Right lobe of liver (tissue), 4 donors: ENCODE measurements around the gene TSPAN10.

Experiments used
- POLR2A ChIP-seq: fragments of 450-650 bp; IDR thresholded peaks from one replicate; pipeline ENCODE4 v1.6.1; 2017; ENCODE audit warnings: antibody characterized with exemption, mild to moderate bottlenecking
- TF ChIP-seq, protein P1 (sequence below), 4 donors: fragments of 200-600 bp in 3 of 4; fragments of 450-650 bp in 1 of 4; IDR thresholded peaks; one replicate each; pipeline versions ENCODE4 v1.5.1 to v1.8.0; 2016 to 2022; ENCODE audit warnings: antibody characterized with exemption in 4 of 4, mild to moderate bottlenecking in 2 of 4
- donor health status: DM: no; HTN: no; CAD: no.
- donor health status: DM: no; HTN: no; CAD: no.
- donor health status: DM: no; HTN: yes; CAD: no.

DNA sequence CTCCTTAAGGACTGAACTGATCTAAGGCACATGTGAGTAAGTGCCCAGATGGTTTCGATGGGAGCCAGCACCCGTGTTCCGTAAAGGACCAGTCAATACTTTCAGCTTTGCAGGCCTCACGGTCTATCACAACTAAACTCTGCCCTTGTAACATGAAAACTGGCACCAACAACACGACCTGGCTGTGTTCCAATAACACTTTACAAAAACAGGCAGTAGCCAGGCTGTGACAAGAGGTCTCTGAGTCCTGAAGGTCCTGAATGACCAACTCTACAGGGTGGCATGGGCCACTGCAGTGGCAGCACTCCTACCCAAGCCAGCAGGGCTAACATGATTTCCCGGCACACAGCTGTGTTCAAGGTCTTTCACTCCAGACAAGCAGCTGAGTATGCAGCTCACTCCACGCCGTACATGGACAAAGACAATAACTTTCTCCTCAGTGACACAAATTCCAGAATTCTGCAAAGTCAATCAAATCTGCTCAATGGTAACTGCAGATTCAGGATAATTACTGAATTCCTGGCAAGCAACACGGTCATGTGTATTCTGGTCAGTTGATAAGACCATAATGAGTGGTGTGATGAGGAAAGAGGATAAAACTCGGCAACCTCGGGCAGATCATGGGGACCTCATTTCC lies 15.4 kb upstream of the TSPAN10 start:
- TF ChIP-seq, protein P1, sequence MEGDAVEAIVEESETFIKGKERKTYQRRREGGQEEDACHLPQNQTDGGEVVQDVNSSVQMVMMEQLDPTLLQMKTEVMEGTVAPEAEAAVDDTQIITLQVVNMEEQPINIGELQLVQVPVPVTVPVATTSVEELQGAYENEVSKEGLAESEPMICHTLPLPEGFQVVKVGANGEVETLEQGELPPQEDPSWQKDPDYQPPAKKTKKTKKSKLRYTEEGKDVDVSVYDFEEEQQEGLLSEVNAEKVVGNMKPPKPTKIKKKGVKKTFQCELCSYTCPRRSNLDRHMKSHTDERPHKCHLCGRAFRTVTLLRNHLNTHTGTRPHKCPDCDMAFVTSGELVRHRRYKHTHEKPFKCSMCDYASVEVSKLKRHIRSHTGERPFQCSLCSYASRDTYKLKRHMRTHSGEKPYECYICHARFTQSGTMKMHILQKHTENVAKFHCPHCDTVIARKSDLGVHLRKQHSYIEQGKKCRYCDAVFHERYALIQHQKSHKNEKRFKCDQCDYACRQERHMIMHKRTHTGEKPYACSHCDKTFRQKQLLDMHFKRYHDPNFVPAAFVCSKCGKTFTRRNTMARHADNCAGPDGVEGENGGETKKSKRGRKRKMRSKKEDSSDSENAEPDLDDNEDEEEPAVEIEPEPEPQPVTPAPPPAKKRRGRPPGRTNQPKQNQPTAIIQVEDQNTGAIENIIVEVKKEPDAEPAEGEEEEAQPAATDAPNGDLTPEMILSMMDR (IDR thresholded peaks at IDR 0.05): no peak
- TF ChIP-seq POLR2A: no peak
